Measurements from ENCODE around the gene ECSIT. TPM values are rescaled to one million over a fixed set of nuclear protein-coding genes. Genes with fewer than 3 reads are reported as not detected.

The ECSIT gene
- total RNA-seq, 1 experiment from 2014 or later = 52.8 TPM

DNA sequence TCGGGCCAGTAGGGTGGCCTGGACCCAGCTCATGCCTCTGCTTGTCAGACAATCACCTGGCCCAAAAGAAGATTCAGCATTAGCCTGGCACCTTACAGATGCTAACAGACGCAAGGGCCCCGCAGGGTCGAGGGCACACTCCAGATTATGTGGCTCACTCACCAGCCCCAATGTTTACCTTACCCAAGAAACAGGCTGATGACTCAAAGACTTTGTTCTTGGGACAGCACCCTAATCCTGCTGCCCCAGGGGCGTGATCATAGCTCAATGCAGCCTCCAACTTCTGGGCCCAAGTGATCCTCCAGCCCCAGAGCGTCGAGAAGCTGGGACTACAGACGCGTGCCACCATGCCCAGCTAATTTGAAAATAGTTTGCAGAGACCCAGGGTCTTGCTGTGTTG is 9.8 kb downstream of the ECSIT start:
- ChIA-PET POLR2A (no interaction called here), RAD21 (ENCODE audit: low non-redundant PET in 1 of 2, low total read pairs in 2 of 2, uncharacterized antibody in 2 of 2, unreplicated experiment in 2 of 2) (no interaction called here), CTCF (no interaction called here)
- intact Hi-C loops (cut with micrococcal nuclease) = no loop called here
- Histone ChIP-seq H3K4me1 (ENCODE audit: control insufficient read depth in 1 of 2, insufficient read depth in 2 of 2, low read length in 2 of 2) (no peaks in the 10 kb centered on the region), H3K4me3 (replicated peaks in 1 of 2; ENCODE audit: low read depth in 1 of 2, low read length in 2 of 2) (no peak overlapping the region), H4K20me1 (ENCODE audit: insufficient read depth) (no peaks in the 10 kb centered on the region), H3K9me3 (ENCODE audit: control insufficient read depth in 1 of 2, insufficient read depth in 1 of 2, low read depth in 1 of 2, low read length in 2 of 2) (no peaks in the 10 kb centered on the region), H3K27me3 (ENCODE audit: insufficient read depth, low read length) (no peaks in the 10 kb centered on the region), H3K27ac (ENCODE audit: low read depth, low read length) (no peak overlapping the region), H3K9ac (ENCODE audit: low read length) (no peak overlapping the region), H3K4me2 (ENCODE audit: low read length) (no peak overlapping the region), H2AFZ (ENCODE audit: low read depth, low read length, poor library complexity, severe bottlenecking) (no peak overlapping the region), H3K36me3 (ENCODE audit: control insufficient read depth in 1 of 2, insufficient read depth in 2 of 2, low read length in 2 of 2) (no peaks in the 10 kb centered on the region), H3K79me2 (ENCODE audit: insufficient read depth, low read length) (no peaks in the 10 kb centered on the region), H3K9me2 (ENCODE audit: insufficient read depth) (no peaks in the 10 kb centered on the region)
- no TSS peak for BruUV-seq (replicated peaks)
- TF ChIP-seq RAD21 (IDR thresholded peaks at IDR 0.05; ENCODE audit: low read depth) = no peak
- no peak for TF ChIP-seq CEBPB (IDR thresholded peaks at IDR 0.05; ENCODE audit: low read depth)
- TF ChIP-seq JUND (IDR thresholded peaks at IDR 0.05) = no peak
- TF ChIP-seq, protein P1, sequence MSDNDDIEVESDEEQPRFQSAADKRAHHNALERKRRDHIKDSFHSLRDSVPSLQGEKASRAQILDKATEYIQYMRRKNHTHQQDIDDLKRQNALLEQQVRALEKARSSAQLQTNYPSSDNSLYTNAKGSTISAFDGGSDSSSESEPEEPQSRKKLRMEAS (IDR thresholded peaks at IDR 0.05) = no peak
- TF ChIP-seq, protein P2, sequence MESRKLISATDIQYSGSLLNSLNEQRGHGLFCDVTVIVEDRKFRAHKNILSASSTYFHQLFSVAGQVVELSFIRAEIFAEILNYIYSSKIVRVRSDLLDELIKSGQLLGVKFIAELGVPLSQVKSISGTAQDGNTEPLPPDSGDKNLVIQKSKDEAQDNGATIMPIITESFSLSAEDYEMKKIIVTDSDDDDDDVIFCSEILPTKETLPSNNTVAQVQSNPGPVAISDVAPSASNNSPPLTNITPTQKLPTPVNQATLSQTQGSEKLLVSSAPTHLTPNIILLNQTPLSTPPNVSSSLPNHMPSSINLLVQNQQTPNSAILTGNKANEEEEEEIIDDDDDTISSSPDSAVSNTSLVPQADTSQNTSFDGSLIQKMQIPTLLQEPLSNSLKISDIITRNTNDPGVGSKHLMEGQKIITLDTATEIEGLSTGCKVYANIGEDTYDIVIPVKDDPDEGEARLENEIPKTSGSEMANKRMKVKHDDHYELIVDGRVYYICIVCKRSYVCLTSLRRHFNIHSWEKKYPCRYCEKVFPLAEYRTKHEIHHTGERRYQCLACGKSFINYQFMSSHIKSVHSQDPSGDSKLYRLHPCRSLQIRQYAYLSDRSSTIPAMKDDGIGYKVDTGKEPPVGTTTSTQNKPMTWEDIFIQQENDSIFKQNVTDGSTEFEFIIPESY (IDR thresholded peaks at IDR 0.05; ENCODE audit: extremely low read depth, insufficient replicate concordance, low read length) = no peak
- TF ChIP-seq, protein P3, sequence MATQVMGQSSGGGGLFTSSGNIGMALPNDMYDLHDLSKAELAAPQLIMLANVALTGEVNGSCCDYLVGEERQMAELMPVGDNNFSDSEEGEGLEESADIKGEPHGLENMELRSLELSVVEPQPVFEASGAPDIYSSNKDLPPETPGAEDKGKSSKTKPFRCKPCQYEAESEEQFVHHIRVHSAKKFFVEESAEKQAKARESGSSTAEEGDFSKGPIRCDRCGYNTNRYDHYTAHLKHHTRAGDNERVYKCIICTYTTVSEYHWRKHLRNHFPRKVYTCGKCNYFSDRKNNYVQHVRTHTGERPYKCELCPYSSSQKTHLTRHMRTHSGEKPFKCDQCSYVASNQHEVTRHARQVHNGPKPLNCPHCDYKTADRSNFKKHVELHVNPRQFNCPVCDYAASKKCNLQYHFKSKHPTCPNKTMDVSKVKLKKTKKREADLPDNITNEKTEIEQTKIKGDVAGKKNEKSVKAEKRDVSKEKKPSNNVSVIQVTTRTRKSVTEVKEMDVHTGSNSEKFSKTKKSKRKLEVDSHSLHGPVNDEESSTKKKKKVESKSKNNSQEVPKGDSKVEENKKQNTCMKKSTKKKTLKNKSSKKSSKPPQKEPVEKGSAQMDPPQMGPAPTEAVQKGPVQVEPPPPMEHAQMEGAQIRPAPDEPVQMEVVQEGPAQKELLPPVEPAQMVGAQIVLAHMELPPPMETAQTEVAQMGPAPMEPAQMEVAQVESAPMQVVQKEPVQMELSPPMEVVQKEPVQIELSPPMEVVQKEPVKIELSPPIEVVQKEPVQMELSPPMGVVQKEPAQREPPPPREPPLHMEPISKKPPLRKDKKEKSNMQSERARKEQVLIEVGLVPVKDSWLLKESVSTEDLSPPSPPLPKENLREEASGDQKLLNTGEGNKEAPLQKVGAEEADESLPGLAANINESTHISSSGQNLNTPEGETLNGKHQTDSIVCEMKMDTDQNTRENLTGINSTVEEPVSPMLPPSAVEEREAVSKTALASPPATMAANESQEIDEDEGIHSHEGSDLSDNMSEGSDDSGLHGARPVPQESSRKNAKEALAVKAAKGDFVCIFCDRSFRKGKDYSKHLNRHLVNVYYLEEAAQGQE (IDR thresholded peaks at IDR 0.05; ENCODE audit: low read depth) = no peak
- TF ChIP-seq ZNF274 (IDR thresholded peaks at IDR 0.05; ENCODE audit: low read depth, low read length) = no peak
- TF ChIP-seq POLR2AphosphoS5 (IDR thresholded peaks at IDR 0.05; ENCODE audit: low read depth, low read length) = no peak
- TF ChIP-seq EGR1 (IDR thresholded peaks at IDR 0.05; ENCODE audit: low read depth) = no peak
- TF ChIP-seq SRF (IDR thresholded peaks at IDR 0.05; ENCODE audit: low read depth) = no peak
- TF ChIP-seq, protein P4, sequence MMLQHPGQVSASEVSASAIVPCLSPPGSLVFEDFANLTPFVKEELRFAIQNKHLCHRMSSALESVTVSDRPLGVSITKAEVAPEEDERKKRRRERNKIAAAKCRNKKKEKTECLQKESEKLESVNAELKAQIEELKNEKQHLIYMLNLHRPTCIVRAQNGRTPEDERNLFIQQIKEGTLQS (IDR thresholded peaks at IDR 0.05) = no peak
- no peak for TF ChIP-seq EZH2phosphoT487 (IDR thresholded peaks at IDR 0.05; ENCODE audit: borderline replicate concordance)
- no peak for TF ChIP-seq EZH2 (IDR thresholded peaks at IDR 0.05)
- TF ChIP-seq TCF7L2 (IDR thresholded peaks at IDR 0.05; ENCODE audit: borderline replicate concordance, extremely low read depth, insufficient read depth, insufficient read length) = no peak
- no peak for TF ChIP-seq ZFX (IDR thresholded peaks at IDR 0.05)
- no peak for TF ChIP-seq POLR2A (IDR thresholded peaks at IDR 0.05; ENCODE audit: borderline replicate concordance, extremely low read depth, insufficient read depth, insufficient read length)
- TF ChIP-seq, protein P5, sequence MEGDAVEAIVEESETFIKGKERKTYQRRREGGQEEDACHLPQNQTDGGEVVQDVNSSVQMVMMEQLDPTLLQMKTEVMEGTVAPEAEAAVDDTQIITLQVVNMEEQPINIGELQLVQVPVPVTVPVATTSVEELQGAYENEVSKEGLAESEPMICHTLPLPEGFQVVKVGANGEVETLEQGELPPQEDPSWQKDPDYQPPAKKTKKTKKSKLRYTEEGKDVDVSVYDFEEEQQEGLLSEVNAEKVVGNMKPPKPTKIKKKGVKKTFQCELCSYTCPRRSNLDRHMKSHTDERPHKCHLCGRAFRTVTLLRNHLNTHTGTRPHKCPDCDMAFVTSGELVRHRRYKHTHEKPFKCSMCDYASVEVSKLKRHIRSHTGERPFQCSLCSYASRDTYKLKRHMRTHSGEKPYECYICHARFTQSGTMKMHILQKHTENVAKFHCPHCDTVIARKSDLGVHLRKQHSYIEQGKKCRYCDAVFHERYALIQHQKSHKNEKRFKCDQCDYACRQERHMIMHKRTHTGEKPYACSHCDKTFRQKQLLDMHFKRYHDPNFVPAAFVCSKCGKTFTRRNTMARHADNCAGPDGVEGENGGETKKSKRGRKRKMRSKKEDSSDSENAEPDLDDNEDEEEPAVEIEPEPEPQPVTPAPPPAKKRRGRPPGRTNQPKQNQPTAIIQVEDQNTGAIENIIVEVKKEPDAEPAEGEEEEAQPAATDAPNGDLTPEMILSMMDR (IDR thresholded peaks at IDR 0.05 in 2 of 3, conservative IDR thresholded peaks at IDR 0.05 in 1 of 3; ENCODE audit: borderline replicate concordance in 1 of 3, insufficient read depth in 1 of 3, low read depth in 2 of 3, low read length in 2 of 3) = no peak
- no peak for TF ChIP-seq ELF1 (IDR thresholded peaks at IDR 0.05; ENCODE audit: borderline replicate concordance, low read depth)
- no peak for TF ChIP-seq FOSL1 (IDR thresholded peaks at IDR 0.05; ENCODE audit: low read depth)
- ATAC-seq = no peak
- DNase-seq (ENCODE audit: low read depth, low spot score) = no peak
